HL-60 (cell line): ENCODE measurements around the gene SOX2.

Experiments used
- DNase-seq, 2 experiments: peaks; one replicate each; pipeline ENCODE4 v3.0.0-alpha.2; 2010 to 2020; ENCODE audit warnings: low read depth in 1 of 2, low spot score in 1 of 2
- H3K27ac ChIP-seq: fragments of 250-450 bp; sonication (Bioruptor Pico); replicated peaks from 2 replicates; pipeline ENCODE4 v1.5.1; 2020; ENCODE audit warnings: mild to moderate bottlenecking, moderate library complexity
- H3K27me3 ChIP-seq: fragments of 250-450 bp; sonication (Bioruptor Pico); 2 replicates; pipeline ENCODE4 v1.5.1; 2021; ENCODE audit warnings: mild to moderate bottlenecking, moderate library complexity; ENCODE audit not compliant: insufficient read depth, poor library complexity, severe bottlenecking
- H3K4me3 ChIP-seq: replicated peaks from 2 replicates; pipeline ENCODE4 v1.5.1; 2011; ENCODE audit warnings: mild to moderate bottlenecking, control low read depth, low read length; ENCODE audit not compliant: insufficient read depth
- GABPA ChIP-seq: IDR thresholded peaks from 2 replicates; pipeline ENCODE4 v1.6.1; 2012; ENCODE audit warnings: low read depth
- POLR2AphosphoS5 ChIP-seq: IDR thresholded peaks from 2 replicates; pipeline ENCODE4 v1.6.1; 2012; ENCODE audit warnings: low read depth
- SPI1 ChIP-seq: IDR thresholded peaks from 2 replicates; pipeline ENCODE4 v1.6.1; 2012; ENCODE audit warnings: low read depth, mild to moderate bottlenecking, borderline replicate concordance
- TF ChIP-seq, protein P1 (sequence below): IDR thresholded peaks from one replicate; pipeline ENCODE4 v1.5.1; 2011; ENCODE audit warnings: low read length, control low read depth, inconsistent platforms; ENCODE audit not compliant: insufficient read depth
- TF ChIP-seq, protein P2 (sequence below): IDR thresholded peaks from 2 replicates; pipeline ENCODE4 v1.6.1; 2012; ENCODE audit warnings: low read depth; ENCODE audit not compliant: insufficient replicate concordance

SOX2 gene

DNA sequence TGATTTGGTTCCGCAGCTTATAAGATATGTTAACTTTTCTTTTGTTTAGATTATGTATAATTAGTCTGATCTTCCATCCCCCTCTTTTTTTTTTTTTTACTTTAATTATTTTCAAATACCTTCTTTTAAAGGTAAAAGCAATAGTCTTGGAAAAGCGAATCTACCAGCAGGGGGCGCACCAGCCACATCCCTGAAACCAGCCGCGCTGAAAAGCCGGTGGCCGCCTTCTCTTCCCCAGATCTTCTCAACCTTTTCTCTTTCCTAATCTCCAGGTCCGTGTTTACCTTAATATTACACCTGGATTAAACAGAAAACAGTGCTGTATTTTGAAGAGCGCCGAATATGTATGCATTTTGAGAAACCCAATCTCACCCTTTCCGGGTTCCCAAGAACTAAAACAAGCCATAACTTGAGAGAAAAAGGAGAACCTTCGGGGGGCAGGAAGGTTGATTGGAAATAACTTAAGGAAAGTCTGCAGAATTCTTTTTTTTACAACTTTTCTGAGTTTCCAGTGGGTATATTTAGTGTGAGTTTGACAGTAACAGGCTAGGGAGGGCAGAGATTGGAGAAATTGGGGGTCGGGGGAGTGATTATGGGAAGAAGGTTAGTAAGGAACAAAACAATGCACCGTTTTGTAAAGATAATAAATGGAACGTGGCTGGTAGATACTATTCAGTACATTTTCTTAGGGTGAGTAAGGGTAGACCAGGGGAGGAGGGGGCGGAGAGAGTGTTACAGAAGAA is 2.0 kb upstream of the SOX2 start:
- DNase-seq = peak in 1 of 2 experiments; percentile 49
- Histone ChIP-seq H3K27ac (no peak overlapping the region), H3K4me3 (no peak overlapping the region), H3K27me3 (peaks cover 63% of the 10 kb centered on the region)
- TF ChIP-seq SPI1 = no peak
- no peak for TF ChIP-seq GABPA
- TF ChIP-seq, protein P1, sequence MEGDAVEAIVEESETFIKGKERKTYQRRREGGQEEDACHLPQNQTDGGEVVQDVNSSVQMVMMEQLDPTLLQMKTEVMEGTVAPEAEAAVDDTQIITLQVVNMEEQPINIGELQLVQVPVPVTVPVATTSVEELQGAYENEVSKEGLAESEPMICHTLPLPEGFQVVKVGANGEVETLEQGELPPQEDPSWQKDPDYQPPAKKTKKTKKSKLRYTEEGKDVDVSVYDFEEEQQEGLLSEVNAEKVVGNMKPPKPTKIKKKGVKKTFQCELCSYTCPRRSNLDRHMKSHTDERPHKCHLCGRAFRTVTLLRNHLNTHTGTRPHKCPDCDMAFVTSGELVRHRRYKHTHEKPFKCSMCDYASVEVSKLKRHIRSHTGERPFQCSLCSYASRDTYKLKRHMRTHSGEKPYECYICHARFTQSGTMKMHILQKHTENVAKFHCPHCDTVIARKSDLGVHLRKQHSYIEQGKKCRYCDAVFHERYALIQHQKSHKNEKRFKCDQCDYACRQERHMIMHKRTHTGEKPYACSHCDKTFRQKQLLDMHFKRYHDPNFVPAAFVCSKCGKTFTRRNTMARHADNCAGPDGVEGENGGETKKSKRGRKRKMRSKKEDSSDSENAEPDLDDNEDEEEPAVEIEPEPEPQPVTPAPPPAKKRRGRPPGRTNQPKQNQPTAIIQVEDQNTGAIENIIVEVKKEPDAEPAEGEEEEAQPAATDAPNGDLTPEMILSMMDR = peak; percentile 28

DNA sequence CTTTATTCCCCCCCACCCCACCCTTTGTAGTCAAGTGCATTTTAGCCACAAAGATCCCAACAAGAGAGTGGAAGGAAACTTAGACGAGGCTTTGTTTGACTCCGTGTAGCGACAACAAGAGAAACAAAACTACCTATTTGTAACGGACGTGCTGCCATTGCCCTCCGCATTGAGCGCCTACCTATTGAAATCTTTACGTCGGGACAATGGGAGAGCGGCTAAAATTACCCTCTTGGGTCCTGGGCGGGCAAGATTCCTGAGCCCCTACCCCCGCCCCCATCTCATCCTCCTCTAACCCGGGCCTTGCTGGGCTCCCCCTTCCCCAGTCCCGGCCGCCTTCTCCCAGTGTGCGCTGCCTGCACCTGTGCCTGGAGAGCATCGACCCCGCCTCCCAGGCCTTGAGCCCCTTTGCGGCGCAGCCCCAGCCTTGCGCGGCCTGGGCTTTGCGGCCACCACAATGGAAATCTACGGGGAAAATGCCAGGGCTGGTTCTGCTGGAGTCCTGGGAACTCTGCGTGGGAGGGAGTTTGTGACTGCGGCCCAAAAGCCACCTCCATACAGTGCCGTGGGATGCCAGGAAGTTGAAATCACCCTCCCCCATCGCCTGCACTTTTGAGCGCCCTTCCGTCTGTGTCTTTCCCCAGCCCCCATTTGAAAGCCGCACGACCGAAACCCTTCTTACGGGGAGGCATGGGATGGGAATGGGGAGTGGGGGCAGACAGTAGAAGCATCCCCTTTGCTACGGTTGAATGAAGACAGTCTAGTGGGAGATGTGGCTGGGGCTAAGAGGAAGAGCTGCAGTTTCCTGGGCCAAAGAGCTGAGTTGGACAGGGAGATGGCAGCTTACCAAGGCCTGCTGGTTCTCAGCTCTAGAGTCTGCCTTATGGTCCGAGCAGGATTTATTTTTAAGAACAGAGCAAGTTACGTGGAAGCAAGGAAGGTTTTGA is 1.1 kb upstream of the SOX2 start:
- H3K27ac ChIP-seq = no peak overlapping the region
- TF ChIP-seq, protein P2, sequence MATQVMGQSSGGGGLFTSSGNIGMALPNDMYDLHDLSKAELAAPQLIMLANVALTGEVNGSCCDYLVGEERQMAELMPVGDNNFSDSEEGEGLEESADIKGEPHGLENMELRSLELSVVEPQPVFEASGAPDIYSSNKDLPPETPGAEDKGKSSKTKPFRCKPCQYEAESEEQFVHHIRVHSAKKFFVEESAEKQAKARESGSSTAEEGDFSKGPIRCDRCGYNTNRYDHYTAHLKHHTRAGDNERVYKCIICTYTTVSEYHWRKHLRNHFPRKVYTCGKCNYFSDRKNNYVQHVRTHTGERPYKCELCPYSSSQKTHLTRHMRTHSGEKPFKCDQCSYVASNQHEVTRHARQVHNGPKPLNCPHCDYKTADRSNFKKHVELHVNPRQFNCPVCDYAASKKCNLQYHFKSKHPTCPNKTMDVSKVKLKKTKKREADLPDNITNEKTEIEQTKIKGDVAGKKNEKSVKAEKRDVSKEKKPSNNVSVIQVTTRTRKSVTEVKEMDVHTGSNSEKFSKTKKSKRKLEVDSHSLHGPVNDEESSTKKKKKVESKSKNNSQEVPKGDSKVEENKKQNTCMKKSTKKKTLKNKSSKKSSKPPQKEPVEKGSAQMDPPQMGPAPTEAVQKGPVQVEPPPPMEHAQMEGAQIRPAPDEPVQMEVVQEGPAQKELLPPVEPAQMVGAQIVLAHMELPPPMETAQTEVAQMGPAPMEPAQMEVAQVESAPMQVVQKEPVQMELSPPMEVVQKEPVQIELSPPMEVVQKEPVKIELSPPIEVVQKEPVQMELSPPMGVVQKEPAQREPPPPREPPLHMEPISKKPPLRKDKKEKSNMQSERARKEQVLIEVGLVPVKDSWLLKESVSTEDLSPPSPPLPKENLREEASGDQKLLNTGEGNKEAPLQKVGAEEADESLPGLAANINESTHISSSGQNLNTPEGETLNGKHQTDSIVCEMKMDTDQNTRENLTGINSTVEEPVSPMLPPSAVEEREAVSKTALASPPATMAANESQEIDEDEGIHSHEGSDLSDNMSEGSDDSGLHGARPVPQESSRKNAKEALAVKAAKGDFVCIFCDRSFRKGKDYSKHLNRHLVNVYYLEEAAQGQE = no peak
- TF ChIP-seq, protein P1 = no peak
- TF ChIP-seq GABPA (no peak), SPI1 (no peak), POLR2AphosphoS5 (no peak)
- no peak for DNase-seq
- H3K27me3 ChIP-seq = peaks cover 62% of the 10 kb centered on the region
- H3K4me3 ChIP-seq = no peak overlapping the region

DNA sequence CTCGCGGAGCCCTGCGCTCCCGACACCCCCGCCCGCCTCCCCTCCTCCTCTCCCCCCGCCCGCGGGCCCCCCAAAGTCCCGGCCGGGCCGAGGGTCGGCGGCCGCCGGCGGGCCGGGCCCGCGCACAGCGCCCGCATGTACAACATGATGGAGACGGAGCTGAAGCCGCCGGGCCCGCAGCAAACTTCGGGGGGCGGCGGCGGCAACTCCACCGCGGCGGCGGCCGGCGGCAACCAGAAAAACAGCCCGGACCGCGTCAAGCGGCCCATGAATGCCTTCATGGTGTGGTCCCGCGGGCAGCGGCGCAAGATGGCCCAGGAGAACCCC is 464 bp downstream of the SOX2 start:
- no peak for TF ChIP-seq POLR2AphosphoS5
- TF ChIP-seq GABPA = no peak
- TF ChIP-seq, protein P1 = no peak
- TF ChIP-seq SPI1 = no peak
- TF ChIP-seq, protein P2 = no peak
- DNase-seq = no peak
- Histone ChIP-seq H3K4me3 (no peak overlapping the region), H3K27me3 (peaks cover 65% of the 10 kb centered on the region), H3K27ac (no peak overlapping the region)
